Keratinocyte (primary cell): ENCODE measurements around the gene ZNF615. TPM values are rescaled to one million over a fixed set of nuclear protein-coding genes. Genes with fewer than 3 reads are reported as not detected.
"Not testable (repeated sequence)": the region's sequence is repeated elsewhere in the genome, so short reads cannot be mapped to it uniquely, and the experiment has no call there.

Experiments
- DNase-seq: peaks from one replicate; pipeline ENCODE4 v3.0.0-alpha.2; 2011; ENCODE audit warnings: low read depth, missing footprints, low spot score
- FAIRE-seq: peaks from 2 replicates; lab custom pipeline; 2011; peaks lifted over from hg19 to GRCh38; lab: Jason Lieb, UNC
- H2AFZ ChIP-seq: 2 replicates; pipeline ENCODE4 v1.6.0; 2012; ENCODE audit warnings: low read length, control low read depth, inconsistent platforms; ENCODE audit not compliant: control insufficient read depth
- H3K27ac ChIP-seq: 2 replicates; pipeline ENCODE4 v1.5.1; 2011; ENCODE audit warnings: low read length; ENCODE audit not compliant: control insufficient read depth, insufficient read depth
- H3K27me3 ChIP-seq: 3 replicates; pipeline ENCODE4 v1.6.0; 2011; ENCODE audit warnings: low read length; ENCODE audit not compliant: control insufficient read depth, insufficient read depth; ENCODE audit errors: extremely low read depth
- H3K36me3 ChIP-seq, 2 experiments: 2 replicates in 1 of 2; 3 replicates in 1 of 2; pipeline ENCODE4 v1.5.1; 2011; ENCODE audit warnings: low read length in 2 of 2, mild to moderate bottlenecking in 1 of 2; ENCODE audit not compliant: control insufficient read depth in 2 of 2, insufficient read depth in 2 of 2; ENCODE audit errors: extremely low read depth in 1 of 2
- H3K4me1 ChIP-seq: 3 replicates; pipeline ENCODE4 v1.5.1; 2011; ENCODE audit warnings: low read length; ENCODE audit not compliant: control insufficient read depth, insufficient read depth; ENCODE audit errors: extremely low read depth
- H3K4me2 ChIP-seq: 3 replicates; pipeline ENCODE4 v1.6.0; 2011; ENCODE audit warnings: low read depth, low read length; ENCODE audit not compliant: control insufficient read depth, insufficient read depth; ENCODE audit errors: extremely low read depth
- H3K4me3 ChIP-seq, 3 experiments: fragments of 200-600 bp in 1 of 3; sonication (generic) in 1 of 3; 2 replicates in 2 of 3; 3 replicates in 1 of 3; pipeline ENCODE4 v1.5.1; 2011 to 2016; ENCODE audit warnings: low read length in 3 of 3, mild to moderate bottlenecking in 3 of 3, control low read depth in 2 of 3, inconsistent platforms in 1 of 3, low read depth in 1 of 3, mixed read lengths in 1 of 3, mixed run types in 1 of 3, moderate library complexity in 1 of 3; ENCODE audit not compliant: control insufficient read depth in 2 of 3, insufficient read depth in 2 of 3; ENCODE audit errors: extremely low read depth in 1 of 3
- H3K79me2 ChIP-seq: 2 replicates; pipeline ENCODE4 v1.6.0; 2012; ENCODE audit warnings: low read length; ENCODE audit not compliant: control insufficient read depth, insufficient read depth
- H3K9ac ChIP-seq: 3 replicates; pipeline ENCODE4 v1.6.0; 2011; ENCODE audit warnings: low read length; ENCODE audit not compliant: control insufficient read depth, insufficient read depth; ENCODE audit errors: extremely low read depth
- H3K9me1 ChIP-seq: 3 replicates; pipeline ENCODE4 v1.6.0; 2011; ENCODE audit warnings: low read length; ENCODE audit not compliant: control insufficient read depth, insufficient read depth; ENCODE audit errors: extremely low read depth
- H3K9me3 ChIP-seq: 2 replicates; pipeline ENCODE4 v1.5.1; 2012; ENCODE audit warnings: low read depth, low read length; ENCODE audit not compliant: control insufficient read depth
- H4K20me1 ChIP-seq: 3 replicates; pipeline ENCODE4 v1.6.0; 2011; ENCODE audit warnings: low read length; ENCODE audit not compliant: control insufficient read depth, insufficient read depth; ENCODE audit errors: extremely low read depth
- CTCF ChIP-seq, 3 experiments: IDR thresholded peaks in 1 of 3; conservative IDR thresholded peaks in 1 of 3; optimal IDR thresholded peaks in 1 of 3; 2 replicates in 2 of 3; 3 replicates in 1 of 3; pipeline versions ENCODE3 to v1.5.1; 2011; ENCODE audit warnings: low read length in 3 of 3, mild to moderate bottlenecking in 3 of 3, moderate library complexity in 2 of 3, control low read depth in 1 of 3, inconsistent platforms in 1 of 3; ENCODE audit not compliant: insufficient read depth in 2 of 3; ENCODE audit errors: extremely low read depth in 1 of 3
- dilution Hi-C: fragments of 300-500 bp; cut with MboI; formaldehyde crosslinking; loops from one replicate; pipeline ENCODE4 v1.7.0; 2020; ENCODE audit warnings: low sequenced_read_pairs; ENCODE audit not compliant: extremely low pct_ligation_motif_present
- polyA plus RNA-seq, 5 experiments: library from polyadenylated mRNA; depleted of rRNA in 3 of 5; stranded (reverse) in 3 of 5; stranded (forward) in 1 of 5; unstranded in 1 of 5; fragments of >200 nt; gene quantifications; 1 replicate in 1 of 5; 2 replicates in 3 of 5; 3 replicates in 1 of 5; pipeline versions ENCODE4 v1.2.1 to v1.2.3, GENCODE V29; 2011 to 2012; ENCODE audit warnings: missing spikeins in 2 of 5, low read depth in 1 of 5, low replicate concordance in 1 of 5

ZNF615 gene
- polyA plus RNA-seq, 1 donor (not counting 4 experiments of a cell fraction or from before 2014, with no cell fraction given) = 3.7 TPM

- no peaks in the 10 kb centered on the region for H3K27me3 ChIP-seq
- H3K4me1 ChIP-seq = peaks cover 8% of the 10 kb centered on the region
- TF ChIP-seq CTCF (optimal IDR thresholded peaks at IDR 0.05 in 1 of 3, IDR thresholded peaks at IDR 0.05 in 1 of 3, conservative IDR thresholded peaks at IDR 0.05 in 1 of 3; ENCODE audit: extremely low read depth in 1 of 3, insufficient read depth in 2 of 3, low read length in 3 of 3) = no peak
- H3K9me1 ChIP-seq = no peaks in the 10 kb centered on the region
- H3K36me3 ChIP-seq = peaks cover 7 to 18% of the 10 kb centered on the region in 2 experiments
- dilution Hi-C loops = no loop called here
- DNase-seq (peak; percentile 26), FAIRE-seq (no peak)
- H3K9me3 ChIP-seq = peaks cover 6% of the 10 kb centered on the region
- H4K20me1 ChIP-seq = no peaks in the 10 kb centered on the region
- H3K27ac ChIP-seq = peak within 1 kb of the TSS; percentile 94
- peak within 1 kb of the TSS; percentile 99 for H3K9ac ChIP-seq
- H3K4me3 ChIP-seq = peak within 1 kb of the TSS; percentile 65 to 98 (median 98)
- peaks cover 18% of the 10 kb centered on the region for H3K79me2 ChIP-seq
- H3K4me2 ChIP-seq = peak within 1 kb of the TSS; percentile 93
- peak within 1 kb of the TSS; percentile 100 for H2AFZ ChIP-seq
Observed at GRCh38 chr19:52028027-52028779, 20.2 kb upstream of the ZNF615 start, which contains the start of gene ZNF614. ZNF614 (minus strand) TSS chr19:52028379; CDS start chr19:52025745, 2,634 bp downstream.

- H3K79me2 ChIP-seq = peaks cover 19% of the 10 kb centered on the region
- H4K20me1 ChIP-seq, H3K4me2 ChIP-seq, DNase-seq, H3K4me1 ChIP-seq, H3K4me3 ChIP-seq, H3K27ac ChIP-seq, H3K9me3 ChIP-seq, H3K27me3 ChIP-seq, H3K9ac ChIP-seq, FAIRE-seq, H3K9me1 ChIP-seq, H2AFZ ChIP-seq, dilution Hi-C loops: not testable (repeated sequence)
- H3K36me3 ChIP-seq = peaks cover 5 to 18% of the 10 kb centered on the region in 2 experiments
Observed at GRCh38 chr19:52026255-52026990, 18.4 kb upstream of the ZNF615 start.

- H3K27me3 ChIP-seq = not testable (repeated sequence)
Observed at GRCh38 chr19:52024478-52024877, 16.5 kb upstream of the ZNF615 start.

More at GRCh38 chr19:52024478-52024877, 16.5 kb upstream of the ZNF615 start:
- H4K20me1 ChIP-seq, H3K4me3 ChIP-seq, H3K9me1 ChIP-seq, H3K27ac ChIP-seq, FAIRE-seq, DNase-seq, H2AFZ ChIP-seq, H3K4me1 ChIP-seq, dilution Hi-C loops, H3K4me2 ChIP-seq, H3K9ac ChIP-seq, H3K9me3 ChIP-seq: not testable (repeated sequence)
- Histone ChIP-seq H3K79me2 (peaks cover 23% of the 10 kb centered on the region), H3K36me3 (peaks cover 5 to 21% of the 10 kb centered on the region in 2 experiments)
